Measurements from ENCODE around the gene LMTK2.

Gene LMTK2

GRCh38 chr7:98234429-98235147 is 127.9 kb downstream of the LMTK2 start:
- no peak for DNase-seq (ENCODE audit: low read depth in 2 of 2)

GRCh38 chr7:98235901-98236300 is 129.2 kb downstream of the LMTK2 start:
- no peak for DNase-seq (ENCODE audit: low read depth in 2 of 2)

DNA sequence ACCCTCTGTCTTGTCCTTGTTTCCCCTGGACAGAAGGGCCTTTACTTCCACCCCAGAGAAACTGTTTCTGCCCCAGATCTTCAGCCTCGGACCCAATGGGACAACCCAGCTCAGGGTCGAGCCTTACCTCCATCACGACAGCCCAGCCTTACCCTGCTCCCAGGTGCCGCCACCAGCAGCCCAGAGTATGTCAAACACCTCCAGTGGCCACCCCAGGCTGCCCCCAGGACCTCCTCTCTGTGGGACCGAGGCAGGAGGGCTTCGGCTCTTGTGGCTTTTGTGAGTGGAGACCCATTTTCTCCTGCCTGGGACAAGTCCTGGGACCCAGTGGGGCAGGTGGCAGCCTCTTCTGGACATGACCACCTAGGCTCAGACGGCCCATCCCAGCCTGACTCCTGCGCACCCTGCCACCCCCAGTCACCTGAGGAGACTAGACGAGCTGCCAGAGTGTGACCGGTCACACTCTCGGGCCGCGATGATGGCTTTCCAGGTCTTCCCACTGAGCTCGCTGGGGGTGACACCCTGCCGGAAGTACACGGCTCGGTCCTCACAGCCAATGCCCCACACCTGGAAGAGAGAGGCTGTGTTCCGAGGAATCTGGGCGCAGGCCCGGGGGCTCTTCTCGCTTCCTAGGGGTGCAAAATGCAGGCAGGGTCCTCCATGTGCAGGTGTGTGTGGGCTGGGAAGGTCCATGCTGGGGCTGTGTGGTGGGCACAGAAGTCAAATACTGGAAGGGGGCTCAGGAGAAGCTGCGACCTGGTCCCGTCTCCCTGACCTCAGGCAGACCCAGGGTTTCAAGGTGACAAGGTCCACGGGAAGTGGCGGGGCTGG is 129.9 kb downstream of the LMTK2 start:
- DNase-seq (ENCODE audit: low read depth in 2 of 2) = no peak

DNA sequence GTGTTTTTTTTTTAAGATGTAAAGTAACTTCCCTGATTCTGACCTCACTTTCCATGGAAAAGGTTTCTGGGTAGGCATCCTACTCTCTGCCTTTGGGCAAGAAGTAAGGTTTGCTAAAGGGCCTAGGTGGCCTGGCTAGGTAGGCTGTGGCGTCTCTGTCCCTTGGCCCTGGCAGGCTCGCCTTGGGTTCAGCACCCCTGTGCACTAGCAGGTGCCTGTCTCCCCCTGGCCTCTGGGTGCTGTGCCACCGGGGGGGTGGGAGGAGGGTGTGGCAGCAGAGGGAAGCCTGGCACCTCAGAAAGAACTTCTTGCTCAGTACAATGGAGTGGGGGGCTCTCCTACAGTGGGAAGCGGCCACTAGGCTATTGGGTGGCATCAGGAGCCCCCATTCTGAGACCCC is 131.4 kb downstream of the LMTK2 start:
- no peak for DNase-seq (ENCODE audit: low read depth in 2 of 2)

GRCh38 chr7:98238976-98239375 is 132.3 kb downstream of the LMTK2 start:
- DNase-seq (ENCODE audit: low read depth in 2 of 2) = no peak

GRCh38 chr7:98240961-98241673 is 134.5 kb downstream of the LMTK2 start:
- no peak for DNase-seq (ENCODE audit: low read depth in 2 of 2)

- no peak for DNase-seq (ENCODE audit: low read depth in 2 of 2)
Measured at GRCh38 chr7:98241674-98242241, 135.1 kb downstream of the LMTK2 start.

- DNase-seq (ENCODE audit: low read depth in 2 of 2) = no peak
Measured at GRCh38 chr7:98242342-98242741, 135.7 kb downstream of the LMTK2 start.

DNA sequence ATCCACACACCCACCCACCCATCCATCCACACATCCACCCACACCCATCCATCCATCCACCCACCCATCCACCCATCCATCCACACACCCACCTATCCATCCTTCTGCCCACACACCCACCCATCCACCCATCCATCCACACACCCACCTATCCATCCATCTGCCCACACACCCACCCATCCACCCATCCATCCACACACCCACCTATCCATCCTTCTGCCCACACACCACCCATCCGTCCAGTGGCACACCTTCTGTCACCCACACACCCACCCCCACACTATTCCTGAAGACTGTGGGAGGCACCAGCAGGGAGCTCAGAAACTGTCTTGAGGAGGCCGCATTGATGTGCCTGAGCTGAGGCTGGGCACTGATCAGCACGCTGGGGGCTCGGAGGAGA is 136.3 kb downstream of the LMTK2 start:
- no peak for DNase-seq (ENCODE audit: low read depth in 2 of 2)

DNA sequence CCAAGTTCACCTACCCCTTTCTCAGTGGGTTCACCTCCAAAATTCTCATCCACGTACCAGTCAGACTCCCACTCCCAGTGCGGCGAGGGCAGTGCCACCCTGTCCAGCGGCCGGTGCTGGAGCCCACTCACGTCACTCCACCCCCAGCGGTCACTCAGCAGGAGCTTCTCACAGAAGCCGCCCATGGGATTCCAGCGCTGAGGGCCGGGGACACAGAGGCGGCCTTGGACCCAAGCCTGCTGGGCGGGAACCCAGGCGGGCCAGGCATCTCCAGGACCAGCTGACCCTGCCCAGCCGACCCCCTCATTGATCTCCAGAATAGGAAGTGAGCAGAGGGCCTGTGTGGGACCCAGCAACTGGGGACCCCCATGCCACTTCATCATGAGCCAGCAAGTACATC is 138.2 kb downstream of the LMTK2 start:
- DNase-seq (ENCODE audit: low read depth in 2 of 2) = no peak

- DNase-seq (ENCODE audit: low read depth in 2 of 2) = no peak
Measured at GRCh38 chr7:98248156-98248555, 141.5 kb downstream of the LMTK2 start.

- no peak for DNase-seq (ENCODE audit: low read depth in 2 of 2)
Measured at GRCh38 chr7:98249106-98249505, 142.4 kb downstream of the LMTK2 start.

DNA sequence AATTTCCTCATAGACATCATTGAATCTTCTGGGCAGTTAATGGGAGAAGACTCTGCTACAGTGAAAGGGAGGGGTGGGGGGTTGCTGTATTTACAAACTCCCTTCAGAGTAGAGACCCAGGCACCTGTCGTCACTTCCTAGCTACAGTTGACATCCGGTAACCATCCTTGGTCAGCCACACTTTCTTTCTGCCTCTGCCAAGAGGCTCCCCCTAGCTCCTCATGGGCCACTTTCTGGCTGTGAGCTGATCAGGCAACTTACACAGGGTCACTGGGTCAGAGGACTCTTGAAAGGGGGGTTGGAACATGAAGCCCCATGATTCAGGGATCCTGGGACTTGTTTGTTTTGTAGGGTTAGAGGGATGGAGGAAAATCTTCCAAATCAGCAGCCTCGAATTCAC is 144.1 kb downstream of the LMTK2 start:
- peak in 1 of 2 experiments; percentile 8 for DNase-seq (ENCODE audit: low read depth in 2 of 2)

- no peak for DNase-seq (ENCODE audit: low read depth in 2 of 2)
Measured at GRCh38 chr7:98251231-98251600, 144.6 kb downstream of the LMTK2 start.

- DNase-seq (ENCODE audit: low read depth in 2 of 2) = peak; percentile 77 to 84
Measured at GRCh38 chr7:98251601-98252424, 145.2 kb downstream of the LMTK2 start, which contains the start of gene TECPR1. TSS of gene TECPR1 (minus strand) at chr7:98252232. CDS start at chr7:98246146, 6,086 bp downstream.

GRCh38 chr7:98252425-98253054 is 145.9 kb downstream of the LMTK2 start:
- no peak for DNase-seq (ENCODE audit: low read depth in 2 of 2)

GRCh38 chr7:98254516-98254915 is 147.9 kb downstream of the LMTK2 start:
- DNase-seq (ENCODE audit: low read depth in 2 of 2) = no peak

DNA sequence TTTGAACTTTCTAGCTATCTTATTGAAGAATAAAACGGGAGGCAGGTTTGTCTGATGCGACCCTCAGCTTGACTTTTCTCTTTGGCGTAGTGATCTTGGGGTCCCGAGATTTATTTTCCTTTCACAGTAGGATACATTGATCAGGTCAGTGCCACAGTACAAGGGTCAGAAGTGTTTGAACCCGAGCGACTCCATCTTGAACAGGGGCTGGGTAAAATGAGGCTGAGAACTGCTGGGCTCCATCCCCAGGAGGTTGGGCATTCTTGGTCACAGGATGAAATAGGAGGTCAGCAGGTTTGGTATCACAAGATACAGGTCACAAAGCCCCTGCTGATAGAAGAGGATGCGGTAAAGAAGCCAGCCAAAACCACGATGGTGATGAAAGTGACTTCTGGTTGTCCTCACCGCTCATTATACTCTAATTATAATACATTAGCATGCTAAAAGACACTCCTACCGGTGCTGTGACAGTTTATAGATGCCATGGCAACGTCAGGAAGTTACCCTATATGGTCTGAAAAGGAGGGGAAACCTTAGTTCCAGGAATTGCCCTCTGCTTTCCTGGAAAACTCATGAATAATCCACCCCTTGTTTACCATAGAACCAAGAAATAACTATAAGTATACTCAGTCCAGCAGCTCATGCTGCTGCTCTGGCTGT is 148.4 kb downstream of the LMTK2 start:
- no peak for DNase-seq (ENCODE audit: low read depth in 2 of 2)

- no peak for DNase-seq (ENCODE audit: low read depth in 2 of 2)
Measured at GRCh38 chr7:98256431-98256830, 149.8 kb downstream of the LMTK2 start.

DNA sequence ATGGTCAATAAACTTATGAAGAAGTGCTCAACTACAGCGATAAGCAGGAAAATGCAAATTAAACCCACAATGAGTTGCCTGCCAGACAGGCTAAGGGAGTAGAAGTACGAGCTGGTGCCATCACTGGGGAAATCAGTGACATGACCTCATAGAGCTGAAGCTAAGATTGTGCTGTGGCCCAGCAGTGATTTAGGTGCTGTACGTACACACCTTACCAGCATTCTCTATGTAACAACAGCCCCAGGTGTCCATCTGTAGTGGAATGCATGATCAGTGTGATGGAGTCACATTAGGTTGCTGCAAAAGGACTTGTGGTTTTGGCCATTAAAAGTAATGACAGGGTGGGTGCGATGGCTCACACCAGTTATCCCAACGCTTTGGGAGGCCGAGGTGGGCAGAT is 151.0 kb downstream of the LMTK2 start:
- no peak for DNase-seq (ENCODE audit: low read depth in 2 of 2)

Measured in stimulated activated CD4-positive, alpha-beta T cell treated with anti-CD3 and anti-CD28 coated beads, Interleukin-12 subunit alpha, Interleukin-12 subunit beta, amount 100 ng/mL, for 24 hours (primary cell).